OCI-LY7 (cell line): ENCODE data around the gene DPYD.

Experiments used
- EZH2phosphoT487 ChIP-seq: fragments of 200-600 bp; sonication (generic); IDR thresholded peaks from 2 replicates; pipeline ENCODE4 v1.6.1; 2018; ENCODE audit warnings: low read depth, borderline replicate concordance, mild to moderate bottlenecking, mixed run types, antibody characterized with exemption, low read length, moderate library complexity, mixed read lengths
- TF ChIP-seq, protein P1 (sequence below): fragments of 200-600 bp; sonication (generic); conservative IDR thresholded peaks from 2 replicates; pipeline ENCODE4 v1.5.1; 2014; ENCODE audit warnings: mild to moderate bottlenecking, antibody characterized with exemption, low read length, moderate library complexity, mixed read lengths

DNA sequence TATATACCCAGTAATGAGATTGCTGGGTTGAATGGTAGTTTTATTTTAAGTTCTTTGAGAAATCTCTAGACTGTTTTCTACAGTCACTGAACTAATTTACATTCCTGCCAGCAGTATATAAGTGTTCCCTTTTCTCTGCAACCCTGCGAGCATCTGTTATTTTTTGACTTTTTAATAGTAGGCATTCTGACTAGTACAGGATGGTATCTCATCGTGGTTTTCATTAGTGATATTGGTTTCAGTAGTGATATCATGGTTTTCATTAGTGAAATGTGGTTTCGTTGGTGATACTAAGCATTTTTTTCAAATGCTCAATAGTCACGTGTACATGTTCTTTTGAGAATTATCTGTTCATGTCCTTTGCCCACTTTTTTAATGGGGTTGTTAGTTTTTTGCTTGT lies 882.4 kb downstream of the DPYD start:
- TF ChIP-seq, protein P1, sequence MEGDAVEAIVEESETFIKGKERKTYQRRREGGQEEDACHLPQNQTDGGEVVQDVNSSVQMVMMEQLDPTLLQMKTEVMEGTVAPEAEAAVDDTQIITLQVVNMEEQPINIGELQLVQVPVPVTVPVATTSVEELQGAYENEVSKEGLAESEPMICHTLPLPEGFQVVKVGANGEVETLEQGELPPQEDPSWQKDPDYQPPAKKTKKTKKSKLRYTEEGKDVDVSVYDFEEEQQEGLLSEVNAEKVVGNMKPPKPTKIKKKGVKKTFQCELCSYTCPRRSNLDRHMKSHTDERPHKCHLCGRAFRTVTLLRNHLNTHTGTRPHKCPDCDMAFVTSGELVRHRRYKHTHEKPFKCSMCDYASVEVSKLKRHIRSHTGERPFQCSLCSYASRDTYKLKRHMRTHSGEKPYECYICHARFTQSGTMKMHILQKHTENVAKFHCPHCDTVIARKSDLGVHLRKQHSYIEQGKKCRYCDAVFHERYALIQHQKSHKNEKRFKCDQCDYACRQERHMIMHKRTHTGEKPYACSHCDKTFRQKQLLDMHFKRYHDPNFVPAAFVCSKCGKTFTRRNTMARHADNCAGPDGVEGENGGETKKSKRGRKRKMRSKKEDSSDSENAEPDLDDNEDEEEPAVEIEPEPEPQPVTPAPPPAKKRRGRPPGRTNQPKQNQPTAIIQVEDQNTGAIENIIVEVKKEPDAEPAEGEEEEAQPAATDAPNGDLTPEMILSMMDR: no peak
- no peak for TF ChIP-seq EZH2phosphoT487
